Measurements from ENCODE around the gene PTDSS2.

DNA sequence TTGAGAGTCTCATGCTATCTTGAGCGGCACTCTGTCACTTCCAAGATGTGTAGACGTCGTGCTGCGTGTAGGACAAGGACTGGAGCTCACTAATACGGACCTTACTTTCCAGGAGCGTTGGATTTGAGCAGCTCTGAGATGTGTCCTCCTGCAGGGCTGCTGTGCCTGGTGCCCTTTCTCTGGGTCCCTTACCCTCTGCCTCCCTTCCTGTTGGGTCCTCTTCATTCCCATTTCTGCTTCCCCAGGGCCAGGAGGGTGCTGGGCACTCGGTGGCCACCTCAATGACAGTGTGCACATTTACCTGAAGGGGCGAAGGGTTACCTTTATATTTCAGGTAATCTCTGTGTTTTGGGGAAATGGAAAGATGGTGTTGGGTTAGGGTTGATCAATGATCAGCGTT is 4.0 kb downstream of the PTDSS2 start:
- TF ChIP-seq, protein P1, sequence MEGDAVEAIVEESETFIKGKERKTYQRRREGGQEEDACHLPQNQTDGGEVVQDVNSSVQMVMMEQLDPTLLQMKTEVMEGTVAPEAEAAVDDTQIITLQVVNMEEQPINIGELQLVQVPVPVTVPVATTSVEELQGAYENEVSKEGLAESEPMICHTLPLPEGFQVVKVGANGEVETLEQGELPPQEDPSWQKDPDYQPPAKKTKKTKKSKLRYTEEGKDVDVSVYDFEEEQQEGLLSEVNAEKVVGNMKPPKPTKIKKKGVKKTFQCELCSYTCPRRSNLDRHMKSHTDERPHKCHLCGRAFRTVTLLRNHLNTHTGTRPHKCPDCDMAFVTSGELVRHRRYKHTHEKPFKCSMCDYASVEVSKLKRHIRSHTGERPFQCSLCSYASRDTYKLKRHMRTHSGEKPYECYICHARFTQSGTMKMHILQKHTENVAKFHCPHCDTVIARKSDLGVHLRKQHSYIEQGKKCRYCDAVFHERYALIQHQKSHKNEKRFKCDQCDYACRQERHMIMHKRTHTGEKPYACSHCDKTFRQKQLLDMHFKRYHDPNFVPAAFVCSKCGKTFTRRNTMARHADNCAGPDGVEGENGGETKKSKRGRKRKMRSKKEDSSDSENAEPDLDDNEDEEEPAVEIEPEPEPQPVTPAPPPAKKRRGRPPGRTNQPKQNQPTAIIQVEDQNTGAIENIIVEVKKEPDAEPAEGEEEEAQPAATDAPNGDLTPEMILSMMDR (IDR thresholded peaks at IDR 0.05): no peak
- TF ChIP-seq POLR2A (IDR thresholded peaks at IDR 0.05): no peak

All from heart left ventricle (tissue), 13 donors.